Measurements from ENCODE around the gene SNRNP200.
A peak's percentile ranks its signal among the peaks of the same experiment; 100 is the strongest.
"Not testable (repeated sequence)": the region's sequence is repeated elsewhere in the genome, so short reads cannot be mapped to it uniquely, and the experiment has no call there.

SNRNP200 gene

GRCh38 chr2:96273763-96274162, 31.6 kb downstream of the SNRNP200 start:
- DNase-seq, result no peak

- DNase-seq, result no peak
Measured at GRCh38 chr2:96271995-96272394, 33.4 kb downstream of the SNRNP200 start.

DNA sequence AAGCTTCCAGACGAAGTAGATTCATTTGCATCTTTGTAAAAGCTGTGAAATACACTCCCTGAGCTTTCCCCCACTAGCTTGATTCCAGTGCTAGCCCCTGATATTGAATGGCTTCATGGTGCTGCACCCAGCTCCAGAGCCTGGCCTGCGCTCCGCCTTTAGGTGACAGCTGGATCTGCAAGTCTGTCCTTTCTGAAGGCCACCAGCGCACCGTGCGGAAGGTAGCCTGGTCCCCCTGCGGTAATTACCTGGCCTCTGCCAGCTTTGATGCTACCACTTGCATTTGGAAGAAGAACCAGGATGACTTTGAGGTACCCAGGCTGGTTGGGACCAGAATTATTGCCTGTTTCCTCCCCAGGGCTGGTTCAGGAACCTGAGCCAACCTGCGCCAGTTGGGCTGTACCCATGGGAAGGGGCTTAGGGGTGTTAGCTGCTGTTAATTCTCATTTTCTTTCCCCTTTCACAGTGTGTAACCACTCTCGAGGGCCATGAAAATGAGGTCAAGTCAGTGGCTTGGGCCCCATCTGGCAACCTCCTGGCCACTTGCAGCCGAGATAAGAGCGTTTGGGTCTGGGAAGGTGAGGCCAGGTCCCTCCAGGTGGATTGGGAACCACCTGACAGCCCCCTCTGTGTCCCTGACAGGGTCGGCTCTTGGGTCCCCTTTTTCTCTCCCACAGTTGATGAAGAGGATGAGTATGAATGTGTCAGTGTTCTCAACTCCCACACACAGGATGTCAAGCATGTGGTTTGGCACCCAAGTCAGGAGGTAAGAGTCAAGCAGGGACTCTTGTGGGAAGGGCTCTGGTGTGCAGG, 38.0 kb downstream of the SNRNP200 start:
- DNase-seq, result peak; percentile 35

GRCh38 chr2:96265840-96266679, 39.3 kb downstream of the SNRNP200 start, which contains the start of the genes CIAO1 and TMEM127:
Gene CIAO1, plus strand, starts transcription at chr2:96266225. Its CDS starts 126 bp downstream, at chr2:96266351.
Gene TMEM127, minus strand, starts transcription at chr2:96265997. Its CDS starts 616 bp downstream, at chr2:96265381.
- peak; percentile 98 for DNase-seq

GRCh38 chr2:96265349-96265839, 40.0 kb downstream of the SNRNP200 start:
- peak; percentile 20 for DNase-seq

DNA sequence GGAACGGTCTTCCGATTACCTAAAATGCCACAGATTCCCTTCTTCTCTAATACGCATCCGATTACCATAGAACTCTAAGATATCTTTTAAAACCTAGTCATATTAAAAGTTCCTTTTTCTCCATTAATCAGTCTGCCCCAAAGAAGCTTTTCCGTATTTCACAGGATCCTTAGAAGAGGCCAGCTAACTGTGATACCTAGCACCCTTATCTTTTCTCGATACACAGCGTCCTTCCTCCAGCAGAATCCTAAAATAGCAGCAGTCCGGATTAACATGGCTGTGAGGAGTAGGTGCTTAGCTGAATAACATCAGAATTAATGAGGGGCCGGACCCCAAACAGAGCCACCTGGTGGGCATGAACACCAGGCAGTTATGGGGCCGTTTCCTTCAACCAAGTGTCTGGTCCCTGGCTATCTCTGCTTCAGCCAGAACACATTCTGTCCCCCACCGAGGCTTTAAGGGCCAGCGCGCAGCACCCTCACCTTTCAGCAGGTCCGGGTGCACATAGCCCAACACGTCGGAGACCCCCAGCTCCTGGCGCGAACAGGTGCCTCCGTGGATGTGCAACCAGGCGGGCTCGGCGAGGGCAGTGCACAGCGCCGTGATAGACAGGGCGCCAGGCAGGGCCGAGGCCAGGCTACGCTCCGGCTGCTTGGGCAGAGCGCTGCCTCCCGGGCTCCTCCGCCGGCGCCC, 40.5 kb downstream of the SNRNP200 start:
- DNase-seq, result peak; percentile 40

DNA sequence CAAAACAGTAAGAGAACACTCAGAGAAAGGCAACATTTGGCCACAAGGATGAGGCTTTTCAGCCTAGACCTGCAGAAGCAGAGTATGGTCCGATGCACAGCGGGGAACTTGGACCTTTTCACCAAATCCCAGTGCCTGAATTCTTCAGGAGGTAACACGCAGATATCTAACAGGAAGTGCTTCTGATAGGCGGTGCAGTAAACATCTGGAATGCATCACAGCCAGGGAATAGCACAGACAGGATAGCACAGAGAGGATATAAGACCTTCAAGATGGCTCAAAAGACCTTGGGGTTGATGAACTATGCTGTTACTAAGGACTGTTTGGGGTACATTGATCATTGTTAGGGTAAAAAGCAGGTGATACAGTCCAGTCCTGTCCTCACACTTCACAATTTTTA, 41.3 kb downstream of the SNRNP200 start:
- no peak for DNase-seq

GRCh38 chr2:96262306-96262705, 43.0 kb downstream of the SNRNP200 start:
- DNase-seq, result no peak

DNA sequence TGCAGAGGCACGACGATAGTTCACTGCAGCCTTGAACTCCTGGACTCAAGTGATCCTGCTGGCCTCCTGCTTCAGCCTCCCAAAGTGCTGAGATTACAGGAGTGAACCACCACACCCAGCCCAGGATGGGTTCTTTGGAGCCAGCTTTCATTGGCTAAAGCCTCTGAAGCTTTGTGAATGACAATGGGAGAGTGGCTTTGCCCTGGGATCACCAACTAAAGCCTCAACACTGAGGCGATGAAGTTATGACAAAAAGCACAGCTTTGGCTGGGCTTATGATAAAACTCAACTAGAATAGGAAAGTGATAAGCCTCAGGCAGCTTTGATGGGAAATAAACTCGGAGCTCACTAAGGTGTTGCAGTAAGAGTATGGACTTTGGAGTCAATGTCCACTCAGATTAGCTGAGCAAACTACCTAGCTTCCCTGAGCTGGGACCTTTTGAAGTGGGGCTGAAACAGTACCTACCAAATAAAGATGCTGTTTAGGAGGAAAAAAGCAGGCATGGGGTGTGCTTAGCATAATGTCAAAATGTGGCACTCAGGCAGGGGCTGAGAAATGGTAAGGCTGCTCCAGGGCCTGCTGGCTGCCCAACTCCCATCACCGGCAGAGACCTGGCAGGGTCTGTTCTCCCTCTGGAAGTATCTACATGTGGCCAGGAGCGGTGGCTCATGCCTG, 43.9 kb downstream of the SNRNP200 start:
- no peak for DNase-seq

GRCh38 chr2:96260387-96261260, 44.7 kb downstream of the SNRNP200 start:
- peak; percentile 86 for DNase-seq

- no peak for DNase-seq
Measured at GRCh38 chr2:96259497-96259921, 45.8 kb downstream of the SNRNP200 start.

GRCh38 chr2:96258166-96259022, 47.0 kb downstream of the SNRNP200 start:
- peak; percentile 21 for DNase-seq

GRCh38 chr2:96257744-96258143, 47.6 kb downstream of the SNRNP200 start:
- DNase-seq, result not testable (repeated sequence)

DNA sequence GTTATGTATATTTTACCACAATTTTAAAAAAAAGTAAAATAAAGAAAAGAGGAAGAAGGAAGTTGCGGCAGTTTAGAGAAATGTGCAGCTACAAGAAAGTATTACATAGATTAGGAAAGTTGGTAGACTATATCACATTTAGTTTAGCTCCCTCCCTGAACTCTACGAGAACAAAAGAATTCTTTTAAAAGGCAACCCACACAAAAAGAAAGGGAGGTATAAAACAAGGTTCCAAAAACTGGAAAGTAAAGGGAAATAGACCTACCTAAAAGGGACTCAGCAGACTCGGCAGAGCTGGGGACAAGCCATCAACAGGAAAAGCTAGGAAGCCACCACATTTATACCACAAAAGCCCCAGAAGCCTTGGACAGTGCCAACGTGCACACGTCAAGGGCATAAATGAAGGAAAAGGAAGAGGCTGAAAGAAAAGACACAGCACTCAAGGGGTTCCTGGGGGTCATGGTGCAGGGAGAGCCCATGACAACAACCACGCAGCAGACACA, 48.7 kb downstream of the SNRNP200 start:
- no peak for DNase-seq

DNA sequence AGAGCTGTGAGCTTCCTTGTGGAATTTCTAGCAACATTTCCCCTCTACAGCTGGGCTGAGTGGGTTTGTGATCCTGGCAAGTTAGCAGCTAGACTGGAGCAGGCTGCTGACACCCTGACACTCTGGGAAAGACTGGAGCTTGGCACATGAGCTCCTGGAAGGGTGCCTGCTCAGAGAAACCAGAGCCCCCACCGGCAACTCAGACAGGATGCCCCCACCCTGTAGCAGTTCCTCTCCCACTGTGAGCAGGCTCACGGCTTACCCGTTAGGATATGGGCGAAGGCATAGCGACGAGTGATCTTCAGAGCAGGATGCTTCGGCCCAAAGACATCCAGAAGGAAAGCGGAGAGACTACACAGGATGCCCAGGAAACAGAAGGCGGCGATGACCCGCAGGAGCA, 50.8 kb downstream of the SNRNP200 start:
- DNase-seq, result no peak

DNA sequence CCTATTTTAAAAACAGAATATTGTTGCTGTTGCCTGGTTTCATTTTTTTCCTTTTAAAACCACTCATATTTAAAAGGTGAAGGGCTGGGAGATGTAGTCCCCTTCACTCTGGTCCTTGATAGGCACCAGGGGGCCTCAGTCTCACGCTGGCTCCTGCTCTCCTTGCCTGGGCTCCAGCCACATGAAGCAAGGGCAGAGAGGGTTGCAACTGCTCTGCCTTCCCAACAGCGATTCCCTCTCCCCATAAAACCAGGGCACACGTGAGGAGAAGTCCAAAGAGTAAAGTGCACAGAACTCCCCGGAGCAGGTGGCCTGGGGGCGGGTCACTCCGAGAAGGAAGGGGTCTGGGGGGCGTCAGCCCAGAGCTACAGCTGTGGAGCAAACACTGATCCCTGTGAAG, 52.3 kb downstream of the SNRNP200 start:
- DNase-seq, result no peak

DNA sequence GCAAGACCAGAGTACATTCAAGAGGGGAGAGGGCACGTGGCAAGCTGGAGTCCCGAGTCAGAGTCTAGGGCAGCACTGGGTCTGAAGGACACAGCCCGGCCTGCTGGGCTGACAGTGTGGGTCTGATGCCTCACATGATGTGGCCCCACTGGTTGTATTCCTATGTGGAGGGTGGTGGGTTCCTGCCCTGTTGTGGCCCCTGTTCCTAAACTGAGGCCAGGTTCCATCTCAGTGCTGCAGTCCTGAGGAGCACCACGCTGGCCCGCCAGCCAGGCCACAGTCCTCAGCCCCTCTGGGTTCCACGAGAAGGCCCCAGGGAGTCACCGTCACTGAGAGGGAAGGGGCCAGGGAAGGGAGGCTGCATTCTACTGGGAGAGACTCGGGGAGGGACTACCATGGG, 52.8 kb downstream of the SNRNP200 start:
- no peak for DNase-seq

- DNase-seq, result peak; percentile 92
Measured at GRCh38 chr2:96251721-96252292, 53.5 kb downstream of the SNRNP200 start.

DNA sequence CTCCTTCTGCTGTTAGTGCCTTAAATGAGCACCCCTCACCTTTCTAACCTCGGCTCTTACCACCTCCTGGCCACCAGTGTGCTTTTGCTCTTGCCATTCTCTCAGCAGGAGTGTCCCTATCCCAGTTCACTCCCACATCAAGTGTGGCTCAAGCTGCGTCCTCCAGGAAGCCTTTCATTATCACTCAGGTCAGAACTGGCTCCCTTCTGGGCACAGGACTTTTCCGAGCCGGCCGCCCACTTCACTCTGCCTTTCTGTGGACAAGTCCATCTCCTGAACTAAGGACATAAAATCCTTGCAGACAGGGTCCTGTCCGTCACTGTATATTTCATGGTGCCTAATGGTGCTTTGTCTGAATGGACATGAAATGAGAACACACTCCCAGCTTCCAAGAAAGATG, 55.2 kb downstream of the SNRNP200 start:
- no peak for DNase-seq

Measured in fibroblast of skin of back (primary cell).